Activated CD4-positive, alpha-beta T cell treated with anti-CD3 and anti-CD28 coated beads, Interleukin-2, amount 50 U/mL, for 24 hours (primary cell): ENCODE data around the gene RASA3.
"Not testable (repeated sequence)": the region's sequence is repeated elsewhere in the genome, so short reads cannot be mapped to it uniquely, and the experiment has no call there.

Source experiments
- DNase-seq, 2 donors: peaks; one replicate each; pipeline ENCODE4 v3.0.0-alpha.2; 2020; ENCODE audit warnings: low read depth in 1 of 2, low spot score in 1 of 2

Gene RASA3

GRCh38 chr13:114114006-114114640, 18.3 kb downstream of the RASA3 start:
- no peak for DNase-seq

- not testable (repeated sequence) for DNase-seq
Measured at GRCh38 chr13:114113395-114113794, 19.0 kb downstream of the RASA3 start.

GRCh38 chr13:114112826-114113322, 19.5 kb downstream of the RASA3 start:
- DNase-seq: no peak

GRCh38 chr13:114112231-114112825, 20.1 kb downstream of the RASA3 start:
- DNase-seq: no peak

GRCh38 chr13:114111577-114111976, 20.8 kb downstream of the RASA3 start:
- no peak for DNase-seq

GRCh38 chr13:114110830-114111189, 21.6 kb downstream of the RASA3 start:
- not testable (repeated sequence) for DNase-seq

GRCh38 chr13:114110091-114110829, 22.2 kb downstream of the RASA3 start:
- DNase-seq: peak in 1 of 2 donors; percentile 61

GRCh38 chr13:114109641-114110041, 22.8 kb downstream of the RASA3 start:
- DNase-seq: peak in 1 of 2 donors; percentile 39

GRCh38 chr13:114108894-114109293, 23.5 kb downstream of the RASA3 start:
- DNase-seq: no peak

GRCh38 chr13:114108141-114108761, 24.2 kb downstream of the RASA3 start:
- DNase-seq: no peak

GRCh38 chr13:114107686-114108081, 24.7 kb downstream of the RASA3 start:
- DNase-seq: no peak

GRCh38 chr13:114106991-114107685, 25.3 kb downstream of the RASA3 start:
- DNase-seq: no peak

GRCh38 chr13:114106526-114106925, 25.9 kb downstream of the RASA3 start:
- DNase-seq: no peak

GRCh38 chr13:114105521-114106225, 26.8 kb downstream of the RASA3 start:
- DNase-seq: no peak

GRCh38 chr13:114104655-114105520, 27.5 kb downstream of the RASA3 start:
- no peak for DNase-seq

- no peak for DNase-seq
Measured at GRCh38 chr13:114103801-114104654, 28.4 kb downstream of the RASA3 start.

- DNase-seq: not testable (repeated sequence)
Measured at GRCh38 chr13:114103289-114103621, 29.2 kb downstream of the RASA3 start.

- DNase-seq: no peak
Measured at GRCh38 chr13:114102521-114103288, 29.7 kb downstream of the RASA3 start.
